ENCODE results near the gene SS18L1.
"Not testable (repeated sequence)": the region's sequence is repeated elsewhere in the genome, so short reads cannot be mapped to it uniquely, and the experiment has no call there.

The SS18L1 gene

GRCh38 chr20:62143081-62143956 is at the start of gene SS18L1, which contains the start of gene PSMA7:
TSS of gene SS18L1 (plus strand) at chr20:62143769. CDS start at chr20:62143821, 52 bp downstream.
TSS of gene PSMA7 (minus strand) at chr20:62143394. CDS start at chr20:62143303, 91 bp downstream.
- peak; percentile 73 for DNase-seq (ENCODE audit: low read depth)

GRCh38 chr20:62096421-62097380 is 46.9 kb upstream of the SS18L1 start:
- no peak for DNase-seq (ENCODE audit: low read depth)

- DNase-seq (ENCODE audit: low read depth), result no peak
These were observed 45.6 kb upstream of the SS18L1 start for GRCh38 chr20:62097881-62098407.

- DNase-seq (ENCODE audit: low read depth), result no peak
These were observed 42.5 kb upstream of the SS18L1 start for GRCh38 chr20:62101078-62101477.

- DNase-seq (ENCODE audit: low read depth), result no peak
These were observed 39.9 kb upstream of the SS18L1 start for GRCh38 chr20:62103508-62104233.

GRCh38 chr20:62104234-62104789 is 39.3 kb upstream of the SS18L1 start:
- DNase-seq (ENCODE audit: low read depth), result no peak

- no peak for DNase-seq (ENCODE audit: low read depth)
These were observed 38.7 kb upstream of the SS18L1 start for GRCh38 chr20:62104791-62105345.

GRCh38 chr20:62105592-62105991 is 38.0 kb upstream of the SS18L1 start:
- no peak for DNase-seq (ENCODE audit: low read depth)

GRCh38 chr20:62111148-62111547 is 32.4 kb upstream of the SS18L1 start:
- DNase-seq (ENCODE audit: low read depth), result no peak

- DNase-seq (ENCODE audit: low read depth), result no peak
These were observed 31.2 kb upstream of the SS18L1 start for GRCh38 chr20:62112368-62112767.

- no peak for DNase-seq (ENCODE audit: low read depth)
These were observed 28.7 kb upstream of the SS18L1 start for GRCh38 chr20:62114894-62115293.

GRCh38 chr20:62115800-62116407 is 27.7 kb upstream of the SS18L1 start:
- not testable (repeated sequence) for DNase-seq (ENCODE audit: low read depth)

GRCh38 chr20:62116558-62117361 is 26.8 kb upstream of the SS18L1 start:
- no peak for DNase-seq (ENCODE audit: low read depth)

GRCh38 chr20:62117362-62117646 is 26.3 kb upstream of the SS18L1 start:
- no peak for DNase-seq (ENCODE audit: low read depth)

GRCh38 chr20:62117658-62118057 is 25.9 kb upstream of the SS18L1 start:
- peak; percentile 65 for DNase-seq (ENCODE audit: low read depth)

GRCh38 chr20:62118113-62119043 is 25.2 kb upstream of the SS18L1 start:
- no peak for DNase-seq (ENCODE audit: low read depth)

- no peak for DNase-seq (ENCODE audit: low read depth)
These were observed 24.5 kb upstream of the SS18L1 start for GRCh38 chr20:62119115-62119514.

GRCh38 chr20:62119591-62120364 is 23.8 kb upstream of the SS18L1 start:
- no peak for DNase-seq (ENCODE audit: low read depth)
